Stimulated activated CD4-positive, alpha-beta T cell treated with anti-CD3 and anti-CD28 coated beads, Interleukin-2, amount 100 ng/mL, for 24 hours (primary cell): ENCODE data around the gene SEZ6L.
A peak's percentile ranks its signal among the peaks of the same experiment; 100 is the strongest.
"Not testable (repeated sequence)": the region's sequence is repeated elsewhere in the genome, so short reads cannot be mapped to it uniquely, and the experiment has no call there.

ENCODE experiments used
- DNase-seq, 2 donors: peaks; one replicate each; pipeline ENCODE4 v3.0.0-alpha.2; 2020

The SEZ6L gene

DNA sequence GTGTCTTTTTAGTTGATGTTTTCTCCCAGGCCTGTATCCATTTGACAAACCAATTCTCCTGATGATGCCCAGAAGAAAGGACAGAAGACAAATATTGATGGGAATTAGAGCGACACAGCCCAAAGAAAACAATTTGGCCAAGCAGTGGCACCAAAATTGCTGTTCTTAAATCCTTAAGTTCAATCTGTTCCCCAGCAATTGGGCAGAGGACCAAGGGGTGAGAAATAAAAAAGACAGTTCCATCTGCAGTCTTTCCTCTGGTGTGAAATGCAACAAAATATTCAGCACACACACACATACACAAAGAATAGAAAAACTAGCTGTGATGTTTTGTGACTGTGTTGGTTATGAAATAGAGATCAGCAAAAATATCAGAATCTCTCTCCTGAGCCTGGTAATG lies 221.8 kb downstream of the SEZ6L start:
- DNase-seq, result no peak

DNA sequence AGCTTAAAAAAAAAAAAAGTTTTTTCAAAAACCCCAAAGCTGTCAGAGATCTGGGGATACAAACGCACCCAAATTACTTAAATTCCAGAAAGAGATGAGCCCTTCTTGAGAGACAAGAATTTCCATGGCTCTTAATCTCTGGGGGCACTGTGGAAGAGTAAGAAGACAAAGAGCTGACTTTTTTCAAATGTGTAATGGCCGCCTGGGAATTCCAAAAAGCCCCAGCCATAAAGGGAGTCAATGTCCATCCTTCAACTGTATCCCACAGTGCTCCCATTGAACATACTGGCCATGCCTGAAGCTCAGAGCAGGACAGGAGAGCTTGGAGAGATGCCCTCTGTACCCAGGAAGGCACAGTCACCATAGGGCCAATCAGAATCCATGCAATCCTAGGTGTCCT lies 222.4 kb downstream of the SEZ6L start:
- no peak for DNase-seq

DNA sequence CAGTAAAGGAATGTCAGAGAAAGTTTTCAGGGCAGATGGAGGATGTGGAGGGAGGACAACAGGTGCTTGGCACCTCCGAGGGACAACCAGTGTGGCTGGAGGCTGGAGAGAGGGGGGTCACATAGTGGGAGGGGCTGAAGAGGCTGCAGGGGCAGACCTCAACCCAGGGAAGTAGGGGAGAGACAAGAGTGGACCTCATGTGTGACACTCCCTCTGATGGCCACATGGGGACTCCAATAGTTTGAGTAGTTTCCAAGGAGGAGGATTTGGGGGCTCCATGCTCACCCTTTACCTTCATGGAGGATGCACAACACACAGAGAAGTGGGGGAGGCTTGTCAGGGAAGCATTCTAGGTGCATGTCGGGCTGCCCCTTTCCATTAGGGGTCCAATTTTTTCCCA lies 224.7 kb downstream of the SEZ6L start:
- no peak for DNase-seq

DNA sequence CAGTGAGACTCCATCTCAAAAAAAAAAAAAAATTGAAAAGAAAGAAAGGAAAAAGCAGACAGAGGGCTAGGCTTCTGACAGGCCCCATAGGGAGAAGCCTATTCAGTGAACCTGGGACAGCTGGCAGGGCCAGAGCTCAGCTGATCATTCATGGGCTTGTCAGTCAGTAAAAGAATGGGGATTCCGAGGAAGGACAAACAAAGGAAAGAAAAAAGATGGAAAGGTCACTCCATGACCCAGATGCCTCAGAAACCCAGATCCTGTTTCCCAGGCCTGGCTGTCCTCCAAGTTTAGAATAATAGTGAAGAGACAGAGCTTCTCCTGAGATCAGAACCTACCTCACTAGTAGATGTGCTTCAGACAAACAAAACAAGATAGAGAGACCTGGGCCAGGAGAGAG lies 225.5 kb downstream of the SEZ6L start:
- DNase-seq, result no peak

DNA sequence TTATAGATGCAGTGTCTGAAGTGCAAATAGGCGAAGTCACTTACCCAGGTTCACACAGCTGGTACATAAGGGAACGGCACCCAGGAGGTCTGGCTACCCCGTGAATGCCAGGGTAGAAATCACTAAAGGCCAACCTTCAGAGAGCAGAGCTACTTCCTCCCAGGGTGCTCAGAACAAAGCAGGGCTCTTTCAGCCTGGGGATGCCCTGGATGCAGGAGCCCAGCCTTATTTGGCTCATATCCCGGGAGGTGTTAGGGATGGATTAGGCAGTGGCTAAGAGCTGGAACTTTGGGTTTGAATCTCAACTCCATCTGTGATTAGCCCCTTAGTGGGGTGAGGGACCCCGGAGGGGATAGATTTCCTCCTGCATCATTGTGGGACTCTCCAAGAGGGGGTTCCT lies 226.7 kb downstream of the SEZ6L start:
- DNase-seq, result no peak

DNA sequence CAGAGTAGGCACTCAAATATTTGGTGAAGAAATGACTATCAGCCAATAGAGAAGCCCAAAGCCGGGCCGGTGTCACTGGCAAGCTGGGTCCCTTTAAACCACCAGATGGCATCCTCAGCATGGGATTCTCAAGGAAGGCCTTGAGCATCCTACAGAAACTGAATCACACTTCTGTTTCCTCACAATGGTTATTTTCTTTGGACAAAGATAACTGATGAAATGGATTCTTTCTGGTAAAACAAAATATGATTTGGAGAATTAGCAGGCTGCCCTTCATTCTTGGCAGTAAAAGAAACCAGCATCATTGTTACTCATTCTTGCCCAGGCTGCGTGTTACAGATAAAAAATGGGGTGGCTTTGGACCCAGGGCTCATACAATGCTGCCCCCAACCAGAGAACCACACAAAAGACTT lies 229.5 kb downstream of the SEZ6L start:
- peak; percentile 52 to 56 for DNase-seq

DNA sequence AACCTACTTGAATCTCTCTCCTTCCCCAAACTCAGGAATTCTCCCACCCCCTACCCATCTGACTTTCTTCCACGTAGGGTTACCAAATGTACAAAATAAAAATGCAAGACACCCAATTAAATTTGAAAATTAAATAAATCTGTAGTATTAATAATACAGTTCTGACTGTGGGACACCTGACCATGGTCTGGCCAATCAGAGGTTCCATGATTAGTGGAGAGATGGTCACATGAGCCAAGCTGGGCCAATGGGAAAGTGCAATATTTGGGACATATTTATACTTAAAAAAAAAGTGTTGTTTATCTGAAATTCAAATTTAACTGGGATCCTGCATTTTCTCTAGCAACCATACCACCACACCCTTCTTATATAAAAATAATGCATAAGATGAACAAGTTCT lies 230.0 kb downstream of the SEZ6L start:
- no peak for DNase-seq

DNA sequence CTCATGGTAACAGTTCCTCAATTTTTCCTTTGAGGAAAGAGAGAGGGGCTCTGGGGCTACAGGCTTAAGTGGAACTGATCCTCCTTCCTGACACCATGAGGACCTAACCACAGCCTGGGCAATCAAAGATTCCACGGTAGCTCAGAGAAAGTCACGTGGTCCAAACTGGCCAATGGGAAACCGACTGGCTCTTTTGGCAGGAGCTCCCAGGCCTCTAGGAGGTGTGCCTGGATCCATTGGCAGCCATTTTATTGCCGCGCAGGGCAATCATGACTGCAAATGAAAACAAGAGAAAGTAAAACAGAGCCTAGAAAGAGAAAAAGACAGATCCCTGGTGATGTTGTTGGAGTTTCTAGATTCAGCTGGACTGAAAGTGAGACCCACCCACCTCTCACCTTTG lies 232.5 kb downstream of the SEZ6L start:
- DNase-seq, result no peak

DNA sequence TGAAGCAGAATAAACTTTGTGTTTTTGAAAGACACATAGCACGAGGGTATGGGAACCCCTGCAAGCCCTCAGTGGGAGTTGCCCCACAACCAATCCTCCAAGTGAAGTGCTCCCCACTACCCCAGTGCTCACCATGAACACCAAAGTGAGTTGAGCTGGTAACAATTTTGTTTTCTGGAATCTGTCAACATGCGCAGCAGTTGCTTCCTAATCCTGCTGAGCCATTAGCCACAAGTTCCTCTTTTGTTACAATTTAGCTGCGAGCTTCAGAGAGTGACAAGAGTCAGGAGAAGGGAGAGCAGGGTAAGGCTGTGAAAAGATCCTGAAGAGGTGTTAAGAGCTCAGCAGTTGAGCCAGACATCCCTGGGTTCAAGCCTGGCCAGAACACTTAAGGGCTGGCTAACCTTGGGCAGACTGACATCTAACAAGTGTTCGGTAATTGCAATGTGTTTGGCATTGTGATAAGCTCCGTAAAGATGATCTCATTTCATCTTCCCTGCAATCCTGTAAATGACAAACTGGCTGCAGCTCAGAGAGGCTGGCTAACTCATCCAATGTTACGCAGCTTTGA lies 235.7 kb downstream of the SEZ6L start:
- no peak for DNase-seq

DNA sequence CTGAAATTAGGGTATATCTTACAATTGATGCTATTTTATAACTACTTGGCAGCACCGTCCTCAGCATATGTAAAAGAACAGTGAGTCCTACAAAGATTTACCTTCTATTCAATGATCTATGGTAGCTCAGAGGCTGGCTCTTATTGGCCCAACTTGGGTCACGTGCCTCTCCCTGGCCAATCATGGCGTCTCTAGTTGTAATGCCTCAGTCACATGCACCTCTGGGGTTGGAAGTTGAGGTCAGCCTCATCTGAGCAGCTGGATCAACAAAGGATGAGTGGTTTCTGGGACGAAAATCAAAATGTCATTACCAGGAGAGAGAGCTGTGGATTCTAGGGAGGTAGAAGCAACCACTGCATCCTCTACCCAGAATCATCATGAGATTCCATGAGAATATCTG lies 236.9 kb downstream of the SEZ6L start:
- DNase-seq, result no peak

DNA sequence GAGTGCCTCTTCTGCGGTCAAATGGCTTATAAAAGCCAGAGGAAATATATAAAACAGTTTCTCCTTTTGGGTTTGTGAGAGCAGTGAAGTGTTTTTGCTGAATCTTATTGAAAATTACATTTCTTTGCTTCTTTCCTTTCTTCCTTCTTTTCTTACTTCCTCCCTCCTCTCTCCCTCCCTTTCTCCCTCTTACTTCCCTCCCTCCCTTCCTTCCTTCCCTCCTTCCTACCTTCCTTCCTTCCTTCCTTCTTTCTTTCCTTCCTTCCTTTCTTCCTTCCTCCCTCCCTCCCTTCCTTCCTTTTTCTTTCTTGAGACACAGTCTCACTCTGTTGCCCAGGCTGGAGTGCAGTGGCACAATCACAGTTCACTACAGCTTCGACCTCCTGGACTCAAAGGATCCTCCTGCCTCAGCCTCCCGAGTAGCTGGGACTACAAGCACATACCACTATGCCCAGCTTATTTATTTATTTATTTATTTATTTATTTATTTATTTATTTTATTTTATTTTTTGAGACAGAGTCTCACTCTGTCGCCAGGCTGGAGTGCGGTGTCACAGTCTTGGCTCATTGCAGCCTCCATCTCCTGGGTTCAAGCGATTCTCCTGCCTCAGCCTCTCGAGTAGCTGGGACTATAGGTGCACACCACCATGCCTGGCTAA lies 239.4 kb downstream of the SEZ6L start:
- not testable (repeated sequence) for DNase-seq

DNA sequence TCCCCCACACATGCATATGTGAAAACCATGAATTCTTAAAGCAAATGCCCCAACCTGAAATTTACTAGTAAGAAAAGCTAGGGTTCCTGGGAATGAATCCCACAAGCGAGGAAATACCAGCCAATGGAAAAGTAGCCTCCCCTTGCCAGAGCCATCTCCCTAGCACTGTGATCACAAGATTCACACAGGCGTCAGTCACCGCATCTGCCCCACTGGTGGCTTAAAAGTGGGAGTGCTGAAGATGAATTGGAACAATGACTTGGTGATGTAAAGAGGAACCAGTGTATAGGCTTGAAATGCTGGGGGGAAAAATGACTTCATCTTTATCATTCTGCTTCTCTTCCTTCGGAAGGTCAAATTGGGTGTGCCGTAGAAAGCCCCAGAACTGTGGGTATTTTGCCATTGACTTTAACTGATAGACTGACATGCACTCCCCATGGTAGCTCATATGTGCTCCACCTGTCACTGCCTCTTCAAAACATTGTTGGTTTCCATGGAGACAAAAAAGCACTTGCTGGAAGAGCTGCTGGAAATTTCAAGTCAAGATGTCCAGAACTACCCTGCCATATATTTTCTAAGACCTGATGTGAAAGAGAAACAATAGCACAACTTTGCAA lies 240.6 kb downstream of the SEZ6L start:
- no peak for DNase-seq

DNA sequence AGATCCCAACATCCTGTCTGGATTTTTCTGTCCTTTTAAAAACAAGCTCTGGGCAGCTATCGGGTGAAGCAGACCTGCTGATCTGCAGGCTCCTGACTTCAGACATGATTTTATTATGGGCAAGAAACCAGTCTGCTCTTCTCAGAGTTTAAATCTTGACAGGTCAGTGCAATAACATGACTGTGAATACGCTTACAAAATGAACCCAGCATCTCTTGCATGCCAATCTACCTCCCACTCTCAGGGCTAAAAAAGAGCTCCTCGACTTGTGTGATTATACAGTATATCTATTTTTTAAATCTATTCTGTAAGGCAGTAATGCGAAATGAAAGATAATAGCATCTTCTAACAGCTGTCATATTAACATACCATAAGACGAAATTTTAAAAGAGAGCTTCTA lies 241.1 kb downstream of the SEZ6L start:
- DNase-seq, result no peak

DNA sequence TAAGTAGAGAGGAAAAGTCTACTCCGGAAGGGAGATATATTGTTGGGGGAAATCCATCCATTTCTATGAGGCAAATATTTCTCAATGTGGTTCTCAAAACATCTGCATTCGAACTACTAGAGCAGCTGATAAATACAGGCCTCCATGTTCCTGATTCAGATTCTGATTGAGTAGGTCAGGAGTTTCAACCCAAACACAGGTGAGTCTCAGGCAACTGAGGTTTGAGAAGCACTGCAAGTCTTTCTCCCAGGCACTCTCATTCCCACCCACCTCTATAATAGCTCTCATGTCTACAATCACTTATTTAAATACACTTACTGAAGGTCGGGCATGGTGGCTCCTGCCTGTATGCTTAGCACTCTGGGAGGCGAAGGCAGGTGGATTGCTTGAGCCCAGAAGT lies 245.1 kb downstream of the SEZ6L start:
- DNase-seq, result no peak

DNA sequence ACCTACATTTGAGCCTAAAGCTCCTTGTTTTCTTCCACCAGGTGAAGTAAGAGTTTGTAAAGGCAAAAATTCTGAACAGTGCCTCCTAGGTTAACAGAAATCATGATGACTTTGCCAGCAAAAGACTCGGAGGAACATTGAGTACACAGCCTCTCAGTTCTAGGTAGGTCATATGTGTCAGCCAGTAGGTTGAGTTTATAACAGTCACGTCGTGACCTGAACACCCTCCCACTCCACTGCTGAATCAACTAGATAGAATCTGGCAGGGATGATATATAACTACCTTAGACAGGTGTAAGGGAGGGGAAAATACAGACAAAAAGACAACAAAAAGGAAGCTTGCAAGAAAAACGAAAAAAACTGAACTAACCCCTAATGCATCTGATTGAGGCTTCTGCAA lies 247.0 kb downstream of the SEZ6L start:
- no peak for DNase-seq

DNA sequence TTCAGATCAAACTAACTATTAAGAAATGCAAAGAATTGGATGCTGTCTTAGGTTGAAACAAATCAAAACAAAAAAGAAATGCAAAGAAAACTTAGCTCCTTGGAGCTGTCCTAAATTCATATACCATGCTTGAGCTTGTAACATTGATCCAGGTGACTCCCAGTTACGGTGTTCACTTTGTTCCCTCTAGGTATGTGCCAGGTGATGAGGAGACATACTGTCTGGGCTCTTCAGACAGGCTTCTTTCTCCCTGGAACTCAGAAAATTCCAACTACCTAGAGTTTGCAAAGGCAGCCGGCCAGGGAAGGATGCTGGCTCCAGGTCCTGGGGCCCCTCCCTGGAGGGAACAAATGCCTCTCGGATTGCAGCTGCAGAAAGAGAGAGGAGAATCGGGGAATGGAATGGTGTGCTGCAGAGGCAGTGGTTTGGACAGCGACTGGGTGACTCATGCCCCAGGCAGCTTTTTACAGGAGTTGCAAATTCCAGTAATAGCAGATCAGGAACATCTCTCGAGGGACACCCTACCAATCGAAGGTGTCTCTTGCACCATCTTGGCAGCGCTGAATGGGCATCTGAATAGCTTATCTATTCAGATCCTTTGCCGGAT lies 247.5 kb downstream of the SEZ6L start:
- DNase-seq, result no peak

DNA sequence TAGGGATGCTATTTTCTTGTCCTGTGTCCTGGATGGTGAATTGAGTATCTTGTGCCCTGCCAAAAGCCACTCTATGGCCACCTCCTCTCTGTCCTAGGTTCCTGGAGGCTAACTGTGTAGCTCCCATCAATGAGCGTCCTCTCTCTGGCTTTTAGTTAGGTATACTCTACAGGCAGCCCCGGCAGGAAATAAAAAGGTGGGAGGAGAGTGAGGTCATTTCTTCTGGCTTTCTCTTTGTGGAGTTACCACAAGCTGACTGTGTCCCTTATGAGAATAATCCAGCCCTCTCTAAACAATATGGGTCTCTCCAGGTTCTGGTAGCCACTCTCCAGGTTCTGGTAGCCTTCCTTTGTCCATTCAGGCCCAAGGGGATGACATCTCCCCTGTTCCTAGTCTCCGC lies 248.1 kb downstream of the SEZ6L start:
- DNase-seq, result no peak

DNA sequence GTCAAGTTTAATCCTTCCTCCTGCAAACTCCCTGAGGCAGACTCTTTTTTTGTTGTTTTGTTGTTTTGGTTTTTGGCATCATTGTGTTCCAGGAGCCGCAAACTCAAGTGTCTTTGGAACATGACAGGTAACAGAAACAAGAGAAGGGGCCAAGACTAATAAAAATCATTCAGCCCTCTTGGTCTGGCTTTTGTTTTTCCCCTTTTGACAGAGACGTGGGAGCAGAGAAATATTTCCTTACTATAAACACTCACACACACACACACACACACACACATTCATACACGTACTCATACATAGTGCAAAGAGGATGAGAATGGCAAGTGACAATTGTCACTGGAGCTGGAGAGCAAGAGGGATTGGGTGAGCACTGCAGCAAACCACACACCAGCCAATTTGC lies 249.4 kb downstream of the SEZ6L start:
- no peak for DNase-seq

DNA sequence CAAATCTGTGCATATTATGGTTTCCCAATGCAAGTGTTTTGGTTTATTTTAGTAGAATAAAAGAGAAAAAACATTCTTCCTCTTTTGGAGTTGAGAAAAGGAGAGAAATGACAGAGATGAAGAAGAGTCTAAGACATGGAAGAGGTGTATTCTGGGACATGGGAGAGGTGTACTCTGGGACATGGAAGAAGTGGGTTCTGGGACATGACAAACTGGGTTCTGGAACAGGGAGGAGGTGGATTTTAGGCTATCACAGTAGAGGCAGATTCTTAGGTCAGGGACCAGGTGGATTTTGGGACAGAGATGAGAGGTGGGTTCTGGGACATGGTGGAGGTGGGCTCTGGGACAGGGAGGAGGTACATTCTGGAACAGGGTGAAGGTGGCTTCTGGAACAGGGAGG lies 257.7 kb downstream of the SEZ6L start:
- no peak for DNase-seq

DNA sequence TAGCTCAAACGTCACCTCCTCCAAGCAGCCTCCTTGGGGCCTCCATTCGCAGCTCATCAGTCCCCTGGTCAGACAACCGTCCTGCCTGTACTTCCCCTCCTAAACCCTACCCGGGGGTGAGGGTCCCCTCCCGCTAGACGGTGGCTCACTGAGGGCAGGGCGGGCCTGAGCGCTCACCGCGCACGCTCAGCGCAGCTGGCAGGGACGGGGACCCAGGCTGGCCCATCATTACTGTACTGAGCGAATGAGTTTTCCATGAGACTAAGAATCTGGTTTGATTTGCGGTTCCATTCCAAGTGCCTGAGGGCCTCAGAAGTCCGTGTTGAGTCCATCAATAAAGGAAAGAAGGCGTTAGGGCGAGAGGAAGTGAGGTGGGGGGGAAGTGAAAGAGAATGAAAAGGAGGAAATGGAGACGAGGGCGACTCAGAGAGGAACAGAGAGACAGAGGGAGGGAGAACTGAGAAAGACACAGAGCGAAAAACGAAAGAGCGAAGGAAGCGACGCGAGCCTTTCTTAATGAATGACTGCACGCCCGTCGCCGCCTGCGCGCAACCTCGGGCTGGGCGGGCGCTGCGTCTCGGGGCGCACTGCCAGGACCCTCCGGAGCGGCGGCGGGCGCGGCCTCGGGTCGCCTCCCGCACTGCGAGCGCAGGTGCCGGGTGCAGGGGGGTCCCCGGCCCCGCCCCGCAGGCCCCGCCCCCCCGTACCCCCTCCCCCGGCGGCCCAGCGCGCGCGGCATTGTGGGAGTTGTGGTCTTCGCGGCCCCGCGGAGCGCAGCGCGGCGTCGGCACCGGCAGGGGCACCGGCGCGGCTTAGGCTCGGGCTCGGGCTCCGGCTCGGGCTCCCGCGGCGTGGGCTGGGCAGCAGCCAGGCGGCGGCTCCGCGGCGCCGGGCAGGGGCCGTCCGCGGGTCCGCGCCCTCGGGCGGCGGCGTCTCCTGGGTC lies 259.5 kb downstream of the SEZ6L start, which contains the start of gene ASPHD2:
Gene ASPHD2, plus strand, starts transcription at position 746 of the 943 bp plus-strand sequence. CDS start 4,356 bp downstream, outside the sequence.
- DNase-seq, result peak; percentile 74 to 76

DNA sequence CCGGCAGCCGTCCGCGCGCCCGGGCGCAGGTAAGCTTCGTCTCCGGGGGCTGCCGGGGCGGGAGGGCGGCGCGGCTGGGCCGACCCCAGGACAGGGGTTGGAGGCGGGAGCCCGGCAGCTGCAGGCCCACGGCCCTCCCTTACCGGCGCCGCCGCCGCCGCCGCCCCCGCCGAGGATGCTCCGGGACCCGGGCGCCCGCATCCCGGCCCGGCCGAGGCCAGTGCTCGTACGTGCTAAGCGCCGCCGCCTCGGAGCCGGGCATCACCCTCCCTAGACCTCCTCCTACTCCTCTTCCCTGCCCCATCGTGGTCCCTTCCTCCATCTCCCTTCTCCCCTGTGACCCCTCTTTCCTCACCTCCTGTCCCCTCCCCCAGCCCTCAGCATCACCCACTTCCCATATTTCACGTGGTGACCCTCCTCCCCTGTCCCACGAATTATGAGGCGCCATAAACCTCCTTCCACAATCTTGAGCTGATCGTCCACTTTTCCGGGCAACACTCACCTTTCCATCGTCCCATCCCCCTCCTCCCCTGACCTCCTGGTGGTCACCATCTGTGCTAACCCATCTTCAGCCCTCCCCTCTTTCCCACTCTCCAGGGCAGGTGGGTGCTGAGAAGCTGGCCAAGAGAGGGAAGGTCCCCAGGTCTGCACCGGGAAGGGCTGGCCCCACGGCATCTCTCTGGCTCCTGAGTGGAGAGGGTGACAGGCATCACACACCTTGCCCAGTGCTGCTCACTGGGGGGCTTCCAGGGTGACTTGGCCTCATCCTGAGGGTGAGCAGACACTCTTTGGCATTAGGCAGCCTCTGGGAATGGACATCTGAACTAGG lies 260.4 kb downstream of the SEZ6L start:
- peak in 1 of 2 donors; percentile 25 for DNase-seq

DNA sequence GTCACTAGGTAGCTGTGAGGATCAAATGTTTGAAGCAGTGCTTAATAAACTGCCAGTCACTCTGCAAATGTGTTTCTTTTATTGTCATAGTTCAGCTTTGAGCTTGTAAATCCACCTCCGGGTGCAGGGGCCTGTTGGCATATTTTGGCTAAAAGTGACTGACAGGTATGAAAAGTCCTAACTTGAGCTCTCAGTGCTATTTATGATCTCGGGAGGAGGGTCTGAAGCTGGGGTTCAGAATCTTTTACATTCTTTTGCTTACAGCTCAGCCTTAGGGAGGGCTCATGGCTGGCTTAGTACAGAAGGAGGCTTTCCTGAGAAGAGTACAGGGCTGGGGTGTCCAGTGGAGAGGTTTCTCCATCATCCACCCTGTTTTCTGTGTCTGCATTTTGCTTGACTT lies 261.3 kb downstream of the SEZ6L start:
- no peak for DNase-seq
